H1 (cell line): ENCODE data around the gene PCBD1. TPM values are rescaled to one million over a fixed set of nuclear protein-coding genes. Genes with fewer than 3 reads are reported as not detected.

Source experiments
- CTCF ChIA-PET: fragments of 300-600 bp; sonication (Branson Sonifier 250); formaldehyde crosslinking; loops from one replicate; lab custom pipeline; 2021; ENCODE audit not compliant: partially characterized antibody; lab: Charles Lee
- POLR2A ChIA-PET: fragments of 300-600 bp; sonication (Branson Sonifier 250); formaldehyde crosslinking; loops from one replicate; lab custom pipeline; 2021; ENCODE audit warnings: inconsistent platforms; ENCODE audit not compliant: partially characterized antibody; lab: Charles Lee
- DNase-seq, 2 experiments: peaks; one replicate each; pipeline versions ENCODE4 v3.0.0 to v3.0.0-alpha.2; 2010 to 2022; ENCODE audit warnings: low spot score in 2 of 2, low read depth in 1 of 2, mixed read lengths in 1 of 2
- FAIRE-seq: peaks from 2 replicates; lab custom pipeline; 2011; peaks lifted over from hg19 to GRCh38; lab: Jason Lieb, UNC
- H2AFZ ChIP-seq: 2 replicates; pipeline ENCODE4 v1.8.1; 2012; ENCODE audit warnings: low read length, inconsistent platforms
- H2AK5ac ChIP-seq: 2 replicates; pipeline ENCODE4 v1.6.1; 2013; ENCODE audit warnings: low read depth, low read length
- H2BK120ac ChIP-seq: replicated peaks from 2 replicates; pipeline ENCODE3; 2013; ENCODE audit warnings: low read depth, low read length, inconsistent platforms
- H2BK12ac ChIP-seq: 2 replicates; pipeline ENCODE4 v1.6.1; 2013; ENCODE audit warnings: low read depth, low read length
- H2BK15ac ChIP-seq: 2 replicates; pipeline ENCODE4 v1.6.1; 2013; ENCODE audit warnings: low read length
- H2BK20ac ChIP-seq: 2 replicates; pipeline ENCODE4 v1.6.1; 2013; ENCODE audit warnings: low read length
- H2BK5ac ChIP-seq: 2 replicates; pipeline ENCODE4 v1.6.1; 2013; ENCODE audit warnings: low read depth, low read length
- H3K14ac ChIP-seq: 2 replicates; pipeline ENCODE4 v1.6.1; 2013; ENCODE audit warnings: inconsistent platforms; ENCODE audit not compliant: insufficient read length
- H3K18ac ChIP-seq: 2 replicates; pipeline ENCODE4 v1.6.1; 2013; ENCODE audit warnings: low read length; ENCODE audit errors: extremely low read depth
- H3K23ac ChIP-seq: 2 replicates; pipeline ENCODE4 v1.6.1; 2013; ENCODE audit warnings: inconsistent platforms; ENCODE audit not compliant: insufficient read length
- H3K23me2 ChIP-seq: 2 replicates; pipeline ENCODE4 v1.6.1; 2013; ENCODE audit warnings: low read depth, low read length
- H3K27ac ChIP-seq: 2 replicates; pipeline ENCODE4 v1.6.1; 2011; ENCODE audit warnings: low read depth, low read length, inconsistent platforms
- H3K27me3 ChIP-seq, 4 experiments: replicated peaks in 1 of 4; 1 replicate in 1 of 4; 2 replicates in 3 of 4; pipeline versions ENCODE4 v1.6.1 to v1.8.1; 2011 to 2013; ENCODE audit warnings: low read length in 3 of 4, mild to moderate bottlenecking in 3 of 4, inconsistent platforms in 2 of 4, mixed read lengths in 2 of 4, moderate library complexity in 1 of 4; ENCODE audit not compliant: control insufficient read depth in 3 of 4, insufficient read depth in 3 of 4; ENCODE audit errors: extremely low read depth in 1 of 4
- H3K36me3 ChIP-seq, 4 experiments: 2 replicates each; pipeline versions ENCODE4 v1.6.1 to v1.8.1; 2011 to 2013; ENCODE audit warnings: mild to moderate bottlenecking in 4 of 4, low read length in 3 of 4, moderate library complexity in 2 of 4, control low read depth in 1 of 4, inconsistent platforms in 1 of 4; ENCODE audit not compliant: insufficient read depth in 4 of 4, control insufficient read depth in 2 of 4
- H3K4ac ChIP-seq: replicated peaks from 2 replicates; pipeline ENCODE3; 2013; ENCODE audit warnings: low read length, low read depth, mixed read lengths, inconsistent platforms; ENCODE audit not compliant: insufficient read length
- H3K4me1 ChIP-seq, 4 experiments: replicated peaks in 1 of 4; 1 replicate in 1 of 4; 2 replicates in 3 of 4; pipeline versions ENCODE4 v1.6.1 to v1.8.1; 2011 to 2013; ENCODE audit warnings: low read length in 3 of 4, inconsistent platforms in 2 of 4, mixed read lengths in 1 of 4; ENCODE audit not compliant: insufficient read depth in 4 of 4, control insufficient read depth in 3 of 4
- H3K4me2 ChIP-seq, 2 experiments: 2 replicates each; pipeline versions ENCODE4 v1.6.1 to v1.8.1; 2011 to 2013; ENCODE audit warnings: low read depth in 2 of 2, low read length in 2 of 2, control low read depth in 1 of 2, inconsistent platforms in 1 of 2, mild to moderate bottlenecking in 1 of 2; ENCODE audit not compliant: insufficient read depth in 1 of 2
- H3K4me3 ChIP-seq, 4 experiments: fragments of 200-600, 300-600 bp in 1 of 4; sonication (generic), shearing (Covaris generic), sonication (Bioruptor Twin) in 1 of 4; 2 replicates each; pipeline versions ENCODE4 v1.5.1 to v1.8.1; 2011 to 2016; ENCODE audit warnings: low read length in 4 of 4, low read depth in 3 of 4, control low read depth in 2 of 4, inconsistent platforms in 2 of 4, mild to moderate bottlenecking in 2 of 4, mixed read lengths in 1 of 4, moderate library complexity in 1 of 4; ENCODE audit not compliant: insufficient read depth in 2 of 4; ENCODE audit errors: extremely low read depth in 1 of 4
- H3K56ac ChIP-seq: replicated peaks from 2 replicates; pipeline ENCODE3; 2013; ENCODE audit warnings: low read depth, mild to moderate bottlenecking, mixed read lengths, low read length, inconsistent platforms; ENCODE audit not compliant: insufficient read length
- H3K79me1 ChIP-seq: 2 replicates; pipeline ENCODE4 v1.6.1; 2013; ENCODE audit warnings: low read depth, low read length, control low read depth
- H3K79me2 ChIP-seq, 2 experiments: 2 replicates each; pipeline versions ENCODE4 v1.6.1 to v1.8.1; 2012 to 2013; ENCODE audit warnings: low read length in 2 of 2, mild to moderate bottlenecking in 2 of 2, inconsistent platforms in 1 of 2; ENCODE audit not compliant: insufficient read depth in 2 of 2, control insufficient read depth in 1 of 2
- H3K9ac ChIP-seq, 4 experiments: replicated peaks in 1 of 4; 1 replicate in 1 of 4; 2 replicates in 3 of 4; pipeline versions ENCODE4 v1.6.1 to v1.8.1; 2011 to 2013; ENCODE audit warnings: low read depth in 3 of 4, low read length in 3 of 4, control low read depth in 2 of 4, mild to moderate bottlenecking in 2 of 4, moderate library complexity in 2 of 4, inconsistent platforms in 1 of 4; ENCODE audit errors: extremely low read depth in 1 of 4
- H3K9me3 ChIP-seq, 2 experiments: 2 replicates each; pipeline versions ENCODE4 v1.6.1 to v1.8.1; 2012 to 2013; ENCODE audit warnings: mild to moderate bottlenecking in 2 of 2, moderate library complexity in 2 of 2, control low read depth in 1 of 2, inconsistent platforms in 1 of 2, low read depth in 1 of 2, low read length in 1 of 2, mixed read lengths in 1 of 2; ENCODE audit not compliant: insufficient read depth in 2 of 2
- H4K20me1 ChIP-seq, 2 experiments: replicated peaks in 1 of 2; 2 replicates each; pipeline versions ENCODE3 to v1.8.1; 2011 to 2013; ENCODE audit warnings: inconsistent platforms in 2 of 2, low read length in 2 of 2, mild to moderate bottlenecking in 1 of 2; ENCODE audit not compliant: insufficient read depth in 2 of 2, control insufficient read depth in 1 of 2
- H4K5ac ChIP-seq: 2 replicates; pipeline ENCODE4 v1.6.1; 2013; ENCODE audit warnings: low read length, low read depth, mixed read lengths, inconsistent platforms; ENCODE audit not compliant: insufficient read length
- H4K8ac ChIP-seq: 2 replicates; pipeline ENCODE4 v1.8.0; 2013; ENCODE audit warnings: mild to moderate bottlenecking, moderate library complexity, low read length, inconsistent platforms; ENCODE audit not compliant: insufficient read depth; ENCODE audit errors: extremely low read depth
- H4K91ac ChIP-seq: replicated peaks from 2 replicates; pipeline ENCODE3; 2013; ENCODE audit warnings: low read length, mixed read lengths, inconsistent platforms; ENCODE audit not compliant: insufficient read length
- ATF2 ChIP-seq: IDR thresholded peaks from 2 replicates; pipeline ENCODE4 v1.6.1; 2012; ENCODE audit warnings: low read length, inconsistent platforms
- CHD1 ChIP-seq: IDR thresholded peaks from 2 replicates; pipeline ENCODE4 v1.6.1; 2012; ENCODE audit warnings: low read depth, low read length, improper control_type of control experiment
- KDM5A ChIP-seq: fragments of 200-600 bp; IDR thresholded peaks from 2 replicates; pipeline ENCODE4 v1.7.1; 2012; ENCODE audit warnings: mild to moderate bottlenecking, low read length, inconsistent platforms, mixed read lengths
- WGBS, 2 experiments: shearing (Covaris generic) in 1 of 2; methylation state at CpG; one replicate each; pipeline versions ENCODE4 v1.1.6 to v1.1.7; 2013 to 2015; ENCODE audit warnings: low lambda C conversion rate in 2 of 2, mixed read lengths in 2 of 2, inconsistent platforms in 1 of 2, low coverage in 1 of 2, missing lambda C conversion rate in 1 of 2; ENCODE audit not compliant: insufficient replicate concordance in 2 of 2, insufficient coverage in 1 of 2, insufficient read length in 1 of 2; ENCODE audit errors: extremely low coverage in 1 of 2, missing lambda C conversion rate in 1 of 2; 5-methylcytosine and 5-hydroxymethylcytosine counted together
- polyA plus RNA-seq, 7 experiments: library from polyadenylated mRNA; depleted of rRNA in 3 of 7; stranded (reverse) in 5 of 7; unstranded in 2 of 7; fragments of >200 nt in 5 of 7; fragments of 200-250 nt in 2 of 7; gene quantifications; 1 replicate in 5 of 7; 2 replicates in 1 of 7; 4 replicates in 1 of 7; pipeline versions ENCODE4 v1.2.1 to v1.2.3, GENCODE V29; 2011 to 2013; ENCODE audit warnings: missing spikeins in 2 of 7, mixed read lengths in 2 of 7
- total RNA-seq: library from RNA; stranded (reverse); fragmentation: NEBNext Ultra II Directional; extraction: Animal tissue kit (Norgen Biotek cat#: 25700); gene quantifications from 2 replicates; pipeline ENCODE4 v1.2.1, GENCODE V29; 2021

The PCBD1 gene
- total and polyA plus RNA-seq, 2 of the 8 experiments (the other 6 are each of a cell fraction or from before 2014, with no cell fraction given): 46.5 to 55.0 TPM

- H3K27ac ChIP-seq: no peak overlapping the region
- no peaks in the 10 kb centered on the region for H3K79me2 ChIP-seq
- FAIRE-seq (no peak), DNase-seq (no peak)
- POLR2A ChIA-PET: no interaction called here
- H3K18ac ChIP-seq: no peak overlapping the region
- WGBS, 2 experiments: 85% methylated on average over 3 of the region's 3 CpGs; no CpG with 5 or more reads in 1 of the 2 experiments
- no peak overlapping the region for H2BK5ac ChIP-seq
- no peaks in the 10 kb centered on the region for H3K27me3 ChIP-seq
- no peak overlapping the region for H2AFZ ChIP-seq
- no peak overlapping the region for H3K56ac ChIP-seq
- no peaks in the 10 kb centered on the region for H3K4me1 ChIP-seq
- 0 out of 2 replicates have a peak, but pooled peaks cover 2% of the 10 kb centered on the region for H3K23me2 ChIP-seq
- no peak overlapping the region for H2AK5ac ChIP-seq
- H2BK120ac ChIP-seq: no peak overlapping the region
- no peak overlapping the region for H3K9ac ChIP-seq
- no peak overlapping the region for H2BK20ac ChIP-seq
- no peak overlapping the region for H3K4ac ChIP-seq
- no peaks in the 10 kb centered on the region for H3K79me1 ChIP-seq
- no peak overlapping the region for H2BK12ac ChIP-seq
- no peaks in the 10 kb centered on the region for H3K36me3 ChIP-seq
- no peaks in the 10 kb centered on the region for H4K20me1 ChIP-seq
- H3K23ac ChIP-seq: no peak overlapping the region
- H4K8ac ChIP-seq: no peak overlapping the region
- H3K14ac ChIP-seq: no peak overlapping the region
- no peak overlapping the region for H4K5ac ChIP-seq
- no peak overlapping the region for H2BK15ac ChIP-seq
- H3K4me2 ChIP-seq: no peak overlapping the region
- CTCF ChIA-PET: interaction anchor here (1.9 to 13.3 kb wide), 3 partner anchors 8 to 371 kb away, joined by 3 to 237 read pairs (median 8); no protein-coding TSS in a partner anchor
- H3K4me3 ChIP-seq: no peak overlapping the region
- no peaks in the 10 kb centered on the region for H3K9me3 ChIP-seq
- no peak overlapping the region for H4K91ac ChIP-seq
- TF ChIP-seq CHD1 (no peak), ATF2 (no peak), KDM5A (no peak)
These were observed 10.3 kb upstream of the PCBD1 start for GRCh38 chr10:70898687-70899086.
